ENCODE results near the gene CCL23. TPM values are rescaled to one million over a fixed set of nuclear protein-coding genes. Genes with fewer than 3 reads are reported as not detected.
"Not testable (repeated sequence)": the region's sequence is repeated elsewhere in the genome, so short reads cannot be mapped to it uniquely, and the experiment has no call there.

Gene CCL23
- polyA plus RNA-seq, 1 experiment = not detected

GRCh38 chr17:35998756-35999155 lies 19.0 kb downstream of the CCL23 start:
- ChIA-PET POLR2A (no interaction called here), CTCF (no interaction called here)
- no peak overlapping the region for H3K4me3 ChIP-seq (ENCODE audit: low read depth, low read length)
- no peaks in the 10 kb centered on the region for H3K27me3 ChIP-seq (ENCODE audit: control insufficient read depth, insufficient read depth, low read length)
- DNase-seq (ENCODE audit: low read depth) = no peak
- H3K36me3 ChIP-seq (ENCODE audit: control insufficient read depth, insufficient read depth, low read length) = no peaks in the 10 kb centered on the region
- TF ChIP-seq, protein P1, sequence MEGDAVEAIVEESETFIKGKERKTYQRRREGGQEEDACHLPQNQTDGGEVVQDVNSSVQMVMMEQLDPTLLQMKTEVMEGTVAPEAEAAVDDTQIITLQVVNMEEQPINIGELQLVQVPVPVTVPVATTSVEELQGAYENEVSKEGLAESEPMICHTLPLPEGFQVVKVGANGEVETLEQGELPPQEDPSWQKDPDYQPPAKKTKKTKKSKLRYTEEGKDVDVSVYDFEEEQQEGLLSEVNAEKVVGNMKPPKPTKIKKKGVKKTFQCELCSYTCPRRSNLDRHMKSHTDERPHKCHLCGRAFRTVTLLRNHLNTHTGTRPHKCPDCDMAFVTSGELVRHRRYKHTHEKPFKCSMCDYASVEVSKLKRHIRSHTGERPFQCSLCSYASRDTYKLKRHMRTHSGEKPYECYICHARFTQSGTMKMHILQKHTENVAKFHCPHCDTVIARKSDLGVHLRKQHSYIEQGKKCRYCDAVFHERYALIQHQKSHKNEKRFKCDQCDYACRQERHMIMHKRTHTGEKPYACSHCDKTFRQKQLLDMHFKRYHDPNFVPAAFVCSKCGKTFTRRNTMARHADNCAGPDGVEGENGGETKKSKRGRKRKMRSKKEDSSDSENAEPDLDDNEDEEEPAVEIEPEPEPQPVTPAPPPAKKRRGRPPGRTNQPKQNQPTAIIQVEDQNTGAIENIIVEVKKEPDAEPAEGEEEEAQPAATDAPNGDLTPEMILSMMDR (IDR thresholded peaks at IDR 0.05; ENCODE audit: insufficient read depth, low read depth, low read length) = no peak

DNA sequence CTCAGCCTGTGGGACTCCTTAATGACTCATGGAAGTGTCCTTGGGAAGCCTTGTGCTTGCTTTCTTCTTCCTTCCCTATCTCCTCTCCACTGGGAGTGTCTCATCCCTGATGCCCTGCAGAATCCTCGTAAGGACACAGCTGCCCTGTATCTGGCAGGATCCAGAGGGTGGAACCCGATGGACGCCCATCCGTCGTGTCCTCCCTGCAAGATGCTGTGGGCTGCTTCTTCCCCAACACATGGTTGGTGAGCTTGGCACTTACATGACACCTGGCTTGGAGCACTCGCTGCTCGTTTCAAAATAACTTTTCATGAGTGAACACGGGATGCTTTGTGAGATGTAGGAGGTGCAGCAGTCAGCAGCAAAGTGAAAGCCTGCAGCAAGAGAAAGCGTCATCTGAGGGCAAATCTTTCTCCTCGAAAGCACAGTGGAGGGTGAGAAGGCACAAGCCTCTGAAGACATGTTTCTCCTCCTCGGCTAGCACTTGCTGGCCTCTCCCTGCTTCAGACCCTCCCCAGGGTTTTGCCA lies 19.7 kb downstream of the CCL23 start:
- DNase-seq (ENCODE audit: low read depth) = no peak
- ChIA-PET POLR2A (no interaction called here), CTCF (no interaction called here)
- Histone ChIP-seq H3K36me3 (ENCODE audit: control insufficient read depth, insufficient read depth, low read length) (no peaks in the 10 kb centered on the region), H3K27me3 (ENCODE audit: control insufficient read depth, insufficient read depth, low read length) (no peaks in the 10 kb centered on the region), H3K4me3 (ENCODE audit: low read depth, low read length) (no peak overlapping the region)
- TF ChIP-seq, protein P1 (IDR thresholded peaks at IDR 0.05; ENCODE audit: insufficient read depth, low read depth, low read length) = no peak

DNA sequence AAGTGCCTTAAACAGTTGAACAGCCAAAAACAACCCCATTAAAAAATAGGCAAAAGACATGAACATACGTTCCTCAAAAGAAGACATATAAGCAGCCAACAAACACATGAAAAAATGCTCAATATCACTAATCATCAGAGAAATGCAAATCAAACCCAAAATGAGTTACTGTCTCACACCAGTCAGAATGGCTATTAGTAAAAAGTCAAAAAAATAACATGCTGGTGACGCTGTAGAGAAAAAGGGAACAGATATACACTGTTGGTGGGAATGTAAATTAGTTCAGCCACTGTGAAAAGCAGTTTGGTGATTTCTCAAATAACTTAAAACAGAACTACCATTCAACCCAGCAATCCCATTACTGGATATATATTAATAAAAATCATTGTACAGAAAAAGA lies 22.4 kb downstream of the CCL23 start:
- H3K27me3 ChIP-seq (ENCODE audit: control insufficient read depth, insufficient read depth, low read length); DNase-seq (ENCODE audit: low read depth); H3K4me3 ChIP-seq (ENCODE audit: low read depth, low read length); H3K36me3 ChIP-seq (ENCODE audit: control insufficient read depth, insufficient read depth, low read length); POLR2A ChIA-PET: not testable (repeated sequence)
- CTCF ChIA-PET = interaction anchor here (0.6 to 1.5 kb wide), 3 partner anchors 8 to 488 kb away, joined by 3 read pairs; partner anchors contain the start of gene CCL14

- TF ChIP-seq, protein P1 (IDR thresholded peaks at IDR 0.05; ENCODE audit: insufficient read depth, low read depth, low read length) = no peak
- no peaks in the 10 kb centered on the region for H3K36me3 ChIP-seq (ENCODE audit: control insufficient read depth, insufficient read depth, low read length)
- no peak for DNase-seq (ENCODE audit: low read depth)
- no peak overlapping the region for H3K4me3 ChIP-seq (ENCODE audit: low read depth, low read length)
- CTCF ChIA-PET = no interaction called here
- H3K27me3 ChIP-seq (ENCODE audit: control insufficient read depth, insufficient read depth, low read length) = no peaks in the 10 kb centered on the region
- POLR2A ChIA-PET = no interaction called here
Measured at GRCh38 chr17:35991075-35991474, 26.7 kb downstream of the CCL23 start.

DNA sequence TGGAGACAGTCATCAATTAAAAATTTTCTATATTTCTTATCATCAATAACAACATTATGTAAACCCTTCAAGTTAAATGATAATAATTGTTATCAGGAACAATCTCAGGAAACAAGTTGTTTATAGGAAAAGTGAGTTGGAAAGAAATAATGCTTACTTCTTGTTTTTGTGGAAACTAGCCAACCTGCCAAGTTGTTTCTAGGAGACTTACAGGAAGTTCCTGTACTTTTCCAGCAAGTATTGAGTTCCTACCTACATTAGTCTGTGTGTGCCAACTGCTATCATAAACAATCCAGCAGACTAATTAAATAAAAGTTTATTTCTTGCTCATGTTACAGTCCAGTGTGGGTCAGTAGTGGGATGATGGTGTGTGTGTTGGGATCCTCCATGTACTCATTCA lies 29.6 kb downstream of the CCL23 start:
- no peak overlapping the region for H3K4me3 ChIP-seq (ENCODE audit: low read depth, low read length)
- no peak for DNase-seq (ENCODE audit: low read depth)
- ChIA-PET CTCF (no interaction called here), POLR2A (no interaction called here)
- TF ChIP-seq, protein P1 (IDR thresholded peaks at IDR 0.05; ENCODE audit: insufficient read depth, low read depth, low read length) = no peak
- no peaks in the 10 kb centered on the region for H3K27me3 ChIP-seq (ENCODE audit: control insufficient read depth, insufficient read depth, low read length)
- no peaks in the 10 kb centered on the region for H3K36me3 ChIP-seq (ENCODE audit: control insufficient read depth, insufficient read depth, low read length)

- TF ChIP-seq, protein P1 (IDR thresholded peaks at IDR 0.05; ENCODE audit: insufficient read depth, low read depth, low read length) = no peak
- DNase-seq (ENCODE audit: low read depth) = no peak
- Histone ChIP-seq H3K4me3 (ENCODE audit: low read depth, low read length) (no peak within 1 kb of the TSS), H3K36me3 (ENCODE audit: control insufficient read depth, insufficient read depth, low read length) (no peaks in the 10 kb centered on the region), H3K27me3 (ENCODE audit: control insufficient read depth, insufficient read depth, low read length) (peaks cover 2% of the 10 kb centered on the region; the same call in 1 of the 2 replicates)
- ChIA-PET CTCF (interaction anchor here (1.3 kb wide), 1 partner anchor 9 kb away, joined by 3 read pairs; no protein-coding TSS in a partner anchor), POLR2A (no interaction called here)
Measured at GRCh38 chr17:35986643-35987042, 31.1 kb downstream of the CCL23 start, which contains the start of gene CCL14. TSS of gene CCL14 (minus strand) at chr17:35986729. CDS start at chr17:35986649, 80 bp downstream.
